ENCODE data around the gene CD81.

The CD81 gene

GRCh38 chr11:2391181-2391975 is 14.3 kb downstream of the CD81 start:
- Histone ChIP-seq H3K27me3 (ENCODE audit: insufficient read depth, low read length) (no peaks in the 10 kb centered on the region), H3K4me3 (ENCODE audit: low read depth, low read length) (no peak overlapping the region), H3K79me2 (ENCODE audit: control insufficient read depth, insufficient read depth, low read length, unreplicated experiment) (peaks cover 68% of the 10 kb centered on the region), H3K27ac (ENCODE audit: low read depth, low read length) (no peak overlapping the region), H3K36me3 (ENCODE audit: insufficient read depth, low read length) (no peaks in the 10 kb centered on the region), H2AFZ (ENCODE audit: low read length, unreplicated experiment) (no peak overlapping the region), H3K4me1 (ENCODE audit: control insufficient read depth, insufficient read depth, low read length, unreplicated experiment) (peaks cover 35% of the 10 kb centered on the region)

GRCh38 chr11:2392241-2392959 is 15.3 kb downstream of the CD81 start:
- no peaks in the 10 kb centered on the region for H3K36me3 ChIP-seq (ENCODE audit: insufficient read depth, low read length)
- no peak overlapping the region for H3K4me3 ChIP-seq (ENCODE audit: low read depth, low read length)
- no peaks in the 10 kb centered on the region for H3K27me3 ChIP-seq (ENCODE audit: insufficient read depth, low read length)
- H3K4me1 ChIP-seq (ENCODE audit: control insufficient read depth, insufficient read depth, low read length, unreplicated experiment) = peaks cover 25% of the 10 kb centered on the region
- peaks cover 58% of the 10 kb centered on the region for H3K79me2 ChIP-seq (ENCODE audit: control insufficient read depth, insufficient read depth, low read length, unreplicated experiment)
- no peak overlapping the region for H2AFZ ChIP-seq (ENCODE audit: low read length, unreplicated experiment)
- no peak overlapping the region for H3K27ac ChIP-seq (ENCODE audit: low read depth, low read length)

- H3K27ac ChIP-seq (ENCODE audit: low read depth, low read length) = no peak overlapping the region
- H3K27me3 ChIP-seq (ENCODE audit: insufficient read depth, low read length) = no peaks in the 10 kb centered on the region
- no peak overlapping the region for H2AFZ ChIP-seq (ENCODE audit: low read length, unreplicated experiment)
- peaks cover 20% of the 10 kb centered on the region for H3K4me1 ChIP-seq (ENCODE audit: control insufficient read depth, insufficient read depth, low read length, unreplicated experiment)
- H3K79me2 ChIP-seq (ENCODE audit: control insufficient read depth, insufficient read depth, low read length, unreplicated experiment) = peaks cover 49% of the 10 kb centered on the region
- H3K4me3 ChIP-seq (ENCODE audit: low read depth, low read length) = no peak overlapping the region
- H3K36me3 ChIP-seq (ENCODE audit: insufficient read depth, low read length) = 0 out of 2 replicates have a peak, but pooled peaks cover 3% of the 10 kb centered on the region
Measured at GRCh38 chr11:2393111-2393868, 16.2 kb downstream of the CD81 start.

GRCh38 chr11:2393941-2394817 is 17.1 kb downstream of the CD81 start:
- 0 out of 2 replicates have a peak, but pooled peaks cover 5% of the 10 kb centered on the region for H3K36me3 ChIP-seq (ENCODE audit: insufficient read depth, low read length)

GRCh38 chr11:2394818-2395105 is 17.7 kb downstream of the CD81 start:
- H3K27me3 ChIP-seq (ENCODE audit: insufficient read depth, low read length) = no peaks in the 10 kb centered on the region
- H3K27ac ChIP-seq (ENCODE audit: low read depth, low read length) = no peak overlapping the region
- no peak overlapping the region for H3K4me3 ChIP-seq (ENCODE audit: low read depth, low read length)
- 0 out of 2 replicates have a peak, but pooled peaks cover 5% of the 10 kb centered on the region for H3K36me3 ChIP-seq (ENCODE audit: insufficient read depth, low read length)
- H3K79me2 ChIP-seq (ENCODE audit: control insufficient read depth, insufficient read depth, low read length, unreplicated experiment) = peaks cover 34% of the 10 kb centered on the region
- H2AFZ ChIP-seq (ENCODE audit: low read length, unreplicated experiment) = no peak overlapping the region
- peaks cover 23% of the 10 kb centered on the region for H3K4me1 ChIP-seq (ENCODE audit: control insufficient read depth, insufficient read depth, low read length, unreplicated experiment)

More at GRCh38 chr11:2393941-2394817, 17.1 kb downstream of the CD81 start:
- H3K27me3 ChIP-seq (ENCODE audit: insufficient read depth, low read length) = no peaks in the 10 kb centered on the region
- peaks cover 40% of the 10 kb centered on the region for H3K79me2 ChIP-seq (ENCODE audit: control insufficient read depth, insufficient read depth, low read length, unreplicated experiment)
- H3K27ac ChIP-seq (ENCODE audit: low read depth, low read length) = no peak overlapping the region
- H2AFZ ChIP-seq (ENCODE audit: low read length, unreplicated experiment) = no peak overlapping the region
- no peak overlapping the region for H3K4me3 ChIP-seq (ENCODE audit: low read depth, low read length)
- H3K4me1 ChIP-seq (ENCODE audit: control insufficient read depth, insufficient read depth, low read length, unreplicated experiment) = peaks cover 21% of the 10 kb centered on the region

- H3K36me3 ChIP-seq (ENCODE audit: insufficient read depth, low read length) = 0 out of 2 replicates have a peak, but pooled peaks cover 5% of the 10 kb centered on the region
- no peak overlapping the region for H2AFZ ChIP-seq (ENCODE audit: low read length, unreplicated experiment)
- no peaks in the 10 kb centered on the region for H3K27me3 ChIP-seq (ENCODE audit: insufficient read depth, low read length)
- H3K4me3 ChIP-seq (ENCODE audit: low read depth, low read length) = no peak overlapping the region
- peaks cover 29% of the 10 kb centered on the region for H3K79me2 ChIP-seq (ENCODE audit: control insufficient read depth, insufficient read depth, low read length, unreplicated experiment)
- H3K27ac ChIP-seq (ENCODE audit: low read depth, low read length) = no peak overlapping the region
- peaks cover 19% of the 10 kb centered on the region for H3K4me1 ChIP-seq (ENCODE audit: control insufficient read depth, insufficient read depth, low read length, unreplicated experiment)
Measured at GRCh38 chr11:2395211-2395730, 18.2 kb downstream of the CD81 start.

GRCh38 chr11:2395856-2396255 is 18.7 kb downstream of the CD81 start:
- H3K4me3 ChIP-seq (ENCODE audit: low read depth, low read length) = no peak overlapping the region
- H3K27me3 ChIP-seq (ENCODE audit: insufficient read depth, low read length) = no peaks in the 10 kb centered on the region
- H3K79me2 ChIP-seq (ENCODE audit: control insufficient read depth, insufficient read depth, low read length, unreplicated experiment) = peaks cover 26% of the 10 kb centered on the region
- H2AFZ ChIP-seq (ENCODE audit: low read length, unreplicated experiment) = no peak overlapping the region
- H3K4me1 ChIP-seq (ENCODE audit: control insufficient read depth, insufficient read depth, low read length, unreplicated experiment) = peaks cover 14% of the 10 kb centered on the region
- H3K27ac ChIP-seq (ENCODE audit: low read depth, low read length) = no peak overlapping the region
- H3K36me3 ChIP-seq (ENCODE audit: insufficient read depth, low read length) = 0 out of 2 replicates have a peak, but pooled peaks cover 5% of the 10 kb centered on the region

GRCh38 chr11:2396471-2396870 is 19.4 kb downstream of the CD81 start:
- peaks cover 12% of the 10 kb centered on the region for H3K4me1 ChIP-seq (ENCODE audit: control insufficient read depth, insufficient read depth, low read length, unreplicated experiment)
- no peaks in the 10 kb centered on the region for H3K27me3 ChIP-seq (ENCODE audit: insufficient read depth, low read length)
- H3K27ac ChIP-seq (ENCODE audit: low read depth, low read length) = no peak overlapping the region
- no peak overlapping the region for H3K4me3 ChIP-seq (ENCODE audit: low read depth, low read length)
- peaks cover 27% of the 10 kb centered on the region for H3K79me2 ChIP-seq (ENCODE audit: control insufficient read depth, insufficient read depth, low read length, unreplicated experiment)
- H2AFZ ChIP-seq (ENCODE audit: low read length, unreplicated experiment) = no peak overlapping the region
- 0 out of 2 replicates have a peak, but pooled peaks cover 5% of the 10 kb centered on the region for H3K36me3 ChIP-seq (ENCODE audit: insufficient read depth, low read length)

GRCh38 chr11:2397005-2397404 is 19.9 kb downstream of the CD81 start:
- Histone ChIP-seq H3K79me2 (ENCODE audit: control insufficient read depth, insufficient read depth, low read length, unreplicated experiment) (peaks cover 27% of the 10 kb centered on the region), H3K4me1 (ENCODE audit: control insufficient read depth, insufficient read depth, low read length, unreplicated experiment) (peaks cover 16% of the 10 kb centered on the region), H3K27ac (ENCODE audit: low read depth, low read length) (no peak overlapping the region), H3K4me3 (ENCODE audit: low read depth, low read length) (no peak overlapping the region), H3K36me3 (ENCODE audit: insufficient read depth, low read length) (0 out of 2 replicates have a peak, but pooled peaks cover 5% of the 10 kb centered on the region), H2AFZ (ENCODE audit: low read length, unreplicated experiment) (no peak overlapping the region), H3K27me3 (ENCODE audit: insufficient read depth, low read length) (no peaks in the 10 kb centered on the region)
